Activated CD4-positive, alpha-beta T cell treated with anti-CD3 and anti-CD28 coated beads, Interleukin-2, Interleukin-6, amounts not matched to agents 100 ng/mL and 50 ng/mL, durations not matched to agents 16 hours and 8 hours (primary cell): Measurements from ENCODE around the gene OST4.
A peak's percentile ranks its signal among the peaks of the same experiment; 100 is the strongest.
"Not testable (repeated sequence)": the region's sequence is repeated elsewhere in the genome, so short reads cannot be mapped to it uniquely, and the experiment has no call there.

Source experiments
- DNase-seq: peaks from one replicate; pipeline ENCODE4 v3.0.0-alpha.2; 2020

The OST4 gene

GRCh38 chr2:27071277-27071989 is at the start of gene OST4:
Gene OST4, minus strand, starts transcription at chr2:27071654.
- peak; percentile 95 for DNase-seq

- not testable (repeated sequence) for DNase-seq
Measured at GRCh38 chr2:27119330-27119670, 47.8 kb upstream of the OST4 start.

GRCh38 chr2:27118525-27119329 is 47.3 kb upstream of the OST4 start, which contains the start of gene CGREF1:
Gene CGREF1, minus strand, starts transcription at chr2:27119128. Its CDS starts 14,762 bp downstream, at chr2:27104366.
- peak; percentile 25 for DNase-seq

- DNase-seq, result no peak
Measured at GRCh38 chr2:27117995-27118524, 46.6 kb upstream of the OST4 start.

GRCh38 chr2:27115519-27115918 is 44.1 kb upstream of the OST4 start:
- no peak for DNase-seq

- DNase-seq, result not testable (repeated sequence)
Measured at GRCh38 chr2:27111392-27112078, 40.1 kb upstream of the OST4 start.

GRCh38 chr2:27110603-27111352 is 39.3 kb upstream of the OST4 start:
- DNase-seq, result not testable (repeated sequence)

GRCh38 chr2:27109083-27109482 is 37.6 kb upstream of the OST4 start:
- no peak for DNase-seq

GRCh38 chr2:27108221-27108620 is 36.8 kb upstream of the OST4 start:
- no peak for DNase-seq

- no peak for DNase-seq
Measured at GRCh38 chr2:27105981-27106380, 34.5 kb upstream of the OST4 start.

- no peak for DNase-seq
Measured at GRCh38 chr2:27102329-27102728, 30.9 kb upstream of the OST4 start.

- no peak for DNase-seq
Measured at GRCh38 chr2:27100036-27100435, 28.6 kb upstream of the OST4 start.

GRCh38 chr2:27099334-27099955 is 28.0 kb upstream of the OST4 start:
- no peak for DNase-seq

GRCh38 chr2:27097341-27097740 is 25.9 kb upstream of the OST4 start:
- DNase-seq, result no peak

GRCh38 chr2:27096748-27097297 is 25.4 kb upstream of the OST4 start:
- DNase-seq, result no peak

- peak; percentile 66 for DNase-seq
Measured at GRCh38 chr2:27095745-27096651, 24.5 kb upstream of the OST4 start.

- DNase-seq, result no peak
Measured at GRCh38 chr2:27095427-27095744, 23.9 kb upstream of the OST4 start.

GRCh38 chr2:27094353-27094984 is 23.0 kb upstream of the OST4 start:
- no peak for DNase-seq

GRCh38 chr2:27093430-27094352 is 22.2 kb upstream of the OST4 start:
- no peak for DNase-seq
